ENCODE data around the gene LMBRD2. TPM values are rescaled to one million over a fixed set of nuclear protein-coding genes. Genes with fewer than 3 reads are reported as not detected.

LMBRD2 gene
- polyA plus RNA-seq, 1 donor, result 13.7 TPM

DNA sequence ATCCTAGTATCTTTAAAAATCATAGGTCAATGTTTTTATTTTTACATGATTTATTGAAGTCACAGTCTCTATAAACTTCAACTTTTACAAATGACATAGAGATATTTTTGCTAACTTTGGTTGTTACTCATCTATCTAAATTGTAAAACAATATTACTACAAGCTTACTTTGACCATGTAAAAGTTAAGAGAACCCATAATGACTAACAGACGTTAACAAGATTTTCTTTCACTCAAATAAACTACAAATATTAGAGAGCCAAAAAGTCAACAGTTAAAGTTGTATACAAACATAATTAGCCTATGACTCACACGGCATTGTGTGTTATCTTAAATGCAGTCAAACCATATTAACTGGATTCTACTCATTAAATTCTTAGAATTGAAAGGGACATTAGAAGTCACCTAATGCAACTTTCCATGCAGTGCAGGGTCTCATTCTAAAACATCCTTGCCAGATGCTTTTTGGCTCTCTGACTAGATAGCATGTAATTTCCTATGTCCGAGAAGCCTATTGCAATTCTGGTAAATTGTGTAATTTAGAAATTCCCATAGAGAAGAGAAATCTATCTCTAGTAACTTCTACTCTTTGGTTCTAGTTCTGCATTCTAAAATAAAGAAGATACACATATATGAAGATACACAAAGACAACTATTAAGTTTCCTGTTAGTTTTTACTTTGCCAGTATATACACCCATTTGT is 42.8 kb downstream of the LMBRD2 start:
- no peak for DNase-seq (ENCODE audit: low read depth)

DNA sequence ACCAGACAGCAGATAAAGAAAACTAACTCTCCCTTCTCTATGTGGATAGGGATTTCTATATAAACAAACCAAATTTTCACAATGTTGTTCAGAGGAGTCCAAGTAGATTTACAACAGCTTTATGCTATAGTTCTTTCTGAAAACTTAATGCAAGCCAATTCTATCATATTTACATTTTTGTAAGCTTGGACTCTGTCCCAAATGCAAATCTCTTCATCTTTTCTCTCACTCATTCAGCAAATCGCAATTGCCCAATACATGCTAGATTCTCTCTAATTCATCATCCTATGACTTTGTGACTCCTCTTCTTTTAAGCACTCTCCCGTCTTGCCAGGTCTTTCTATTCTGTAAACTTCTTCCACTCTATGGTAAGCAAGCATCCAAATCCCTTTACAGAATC is 45.9 kb downstream of the LMBRD2 start:
- DNase-seq (ENCODE audit: low read depth), result no peak

DNA sequence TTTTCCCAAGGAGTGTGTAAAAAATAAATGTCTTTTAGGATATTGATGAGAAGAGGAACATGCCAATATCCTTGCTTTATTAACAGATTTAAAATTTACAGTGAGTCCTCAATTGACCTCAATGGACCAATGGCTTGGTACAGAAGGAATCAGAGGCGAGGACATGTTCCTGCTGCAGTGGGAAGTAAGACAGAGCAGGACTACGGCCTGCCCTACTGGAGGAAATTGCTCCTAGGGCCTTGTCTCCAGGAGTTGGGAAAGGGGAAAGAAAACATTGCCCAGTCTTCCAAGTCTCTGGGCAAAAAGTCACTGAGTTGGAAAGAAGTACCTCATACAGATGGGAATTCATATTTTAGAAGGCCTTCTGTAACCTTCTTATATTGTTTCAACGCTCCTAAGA is 51.9 kb downstream of the LMBRD2 start:
- DNase-seq (ENCODE audit: low read depth), result no peak

DNA sequence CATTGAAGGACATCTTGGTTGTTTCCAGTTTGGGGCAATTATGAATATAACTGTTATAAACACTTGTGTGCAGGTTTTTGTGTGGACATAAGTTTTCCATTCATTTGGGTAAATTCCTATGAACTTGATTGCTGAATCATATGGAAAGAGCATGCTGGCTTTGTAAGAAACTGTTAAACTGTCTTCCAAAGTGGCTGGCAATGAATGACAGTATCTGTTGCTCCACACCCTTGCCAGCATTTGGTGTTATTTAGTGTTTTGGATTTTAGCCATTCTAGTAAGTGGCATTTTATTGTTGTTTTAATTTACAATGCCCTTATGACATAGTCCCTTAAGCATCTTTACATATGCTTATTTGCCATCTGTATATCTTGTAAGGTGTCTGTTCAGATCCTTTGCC is 55.2 kb downstream of the LMBRD2 start:
- no peak for DNase-seq (ENCODE audit: low read depth)

DNA sequence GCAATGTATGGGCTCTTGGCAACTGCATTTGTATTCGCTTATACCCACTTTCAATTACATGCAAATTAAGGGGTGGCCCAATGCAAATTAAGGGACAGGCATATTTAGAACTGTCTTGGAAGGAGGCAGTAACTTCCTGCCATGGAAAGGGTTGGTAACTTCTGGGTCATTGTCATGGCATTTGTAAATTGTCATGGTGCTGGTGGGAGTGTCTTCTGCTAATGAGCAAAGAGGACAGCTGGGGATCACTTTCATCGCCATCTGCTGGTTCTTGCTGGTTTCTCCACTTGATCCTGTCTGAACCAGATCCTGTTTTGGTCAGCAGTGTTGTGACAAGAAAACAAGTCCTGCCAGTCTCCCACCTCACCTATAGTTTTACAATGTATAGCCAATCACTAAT is 61.7 kb downstream of the LMBRD2 start:
- DNase-seq (ENCODE audit: low read depth), result no peak

DNA sequence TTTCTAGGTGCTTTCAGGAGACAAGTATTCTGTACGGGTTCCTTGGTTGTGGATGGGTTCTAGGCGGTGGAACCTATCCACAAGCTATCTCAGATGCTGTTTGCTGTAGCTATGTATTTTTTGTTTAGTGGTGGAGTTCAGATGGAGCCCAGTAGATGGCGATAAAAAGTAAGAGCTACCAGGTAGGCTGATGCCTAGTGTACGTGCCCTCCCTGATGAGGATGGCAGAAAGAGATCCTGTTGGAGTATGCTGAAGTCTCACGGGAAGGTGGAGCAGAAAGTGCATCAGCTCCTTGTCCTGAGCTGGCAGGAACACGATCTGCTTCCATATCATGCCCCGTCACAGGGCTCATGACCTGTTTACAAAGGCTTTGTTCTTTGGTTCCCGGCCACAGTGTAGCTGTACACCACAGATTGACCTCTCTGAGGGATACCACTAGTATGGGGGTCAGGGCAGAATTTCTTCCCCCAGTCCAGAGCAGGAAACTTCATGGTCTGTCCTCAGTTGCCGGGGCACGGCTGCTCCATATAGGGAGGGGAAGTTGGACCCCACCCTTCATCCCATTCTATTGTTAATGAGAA is 72.4 kb downstream of the LMBRD2 start:
- no peak for DNase-seq (ENCODE audit: low read depth)

DNA sequence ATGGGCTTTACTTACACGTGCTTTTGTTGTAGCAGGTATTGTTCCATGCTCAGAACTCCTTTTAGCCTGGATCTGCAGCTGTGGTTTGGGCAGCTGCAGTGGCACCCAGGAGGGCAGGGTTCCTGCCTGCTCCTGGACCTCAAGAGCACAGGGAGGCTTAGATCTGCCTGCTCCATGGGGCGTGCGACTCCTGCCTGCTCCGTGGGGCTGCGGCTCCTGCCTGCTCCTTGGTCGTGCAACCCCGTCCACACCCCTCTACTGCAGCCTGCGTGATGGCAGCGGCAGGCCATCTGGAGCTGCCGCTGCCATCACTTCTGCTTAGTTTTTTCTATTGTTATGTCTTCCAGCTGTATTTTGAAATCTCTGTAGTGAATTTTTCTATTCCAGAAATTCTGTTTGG is 73.3 kb downstream of the LMBRD2 start:
- DNase-seq (ENCODE audit: low read depth), result no peak

DNA sequence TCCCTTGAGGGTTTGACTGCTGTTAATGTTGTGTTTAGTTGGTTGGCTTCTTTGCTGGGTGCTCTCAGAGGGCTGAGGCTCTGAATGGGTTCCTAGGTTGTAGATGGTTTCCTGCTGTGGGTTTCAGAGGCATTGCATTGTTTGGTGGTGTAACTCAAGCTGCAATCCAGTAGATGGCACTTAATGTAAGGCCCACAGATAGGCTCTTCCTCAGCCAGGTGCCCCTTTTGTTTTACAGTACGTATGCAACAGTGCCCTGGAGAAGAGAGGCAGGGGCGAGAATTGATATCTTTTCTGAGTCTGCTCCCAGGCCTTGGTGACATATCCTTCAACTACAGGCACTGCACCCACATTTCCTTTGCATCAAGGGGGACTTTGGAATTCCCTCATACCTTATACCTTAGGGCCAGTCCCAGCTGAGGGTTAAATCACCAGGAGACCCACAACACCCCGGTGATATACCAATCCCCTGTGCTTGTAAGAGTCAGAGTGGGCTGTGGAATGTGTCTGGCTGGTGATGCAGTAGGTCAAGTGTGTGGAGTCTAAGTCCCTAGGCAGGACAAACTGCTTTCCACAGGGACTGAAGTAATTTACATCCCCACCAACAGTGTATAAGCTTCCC is 78.0 kb downstream of the LMBRD2 start:
- DNase-seq (ENCODE audit: low read depth), result no peak

DNA sequence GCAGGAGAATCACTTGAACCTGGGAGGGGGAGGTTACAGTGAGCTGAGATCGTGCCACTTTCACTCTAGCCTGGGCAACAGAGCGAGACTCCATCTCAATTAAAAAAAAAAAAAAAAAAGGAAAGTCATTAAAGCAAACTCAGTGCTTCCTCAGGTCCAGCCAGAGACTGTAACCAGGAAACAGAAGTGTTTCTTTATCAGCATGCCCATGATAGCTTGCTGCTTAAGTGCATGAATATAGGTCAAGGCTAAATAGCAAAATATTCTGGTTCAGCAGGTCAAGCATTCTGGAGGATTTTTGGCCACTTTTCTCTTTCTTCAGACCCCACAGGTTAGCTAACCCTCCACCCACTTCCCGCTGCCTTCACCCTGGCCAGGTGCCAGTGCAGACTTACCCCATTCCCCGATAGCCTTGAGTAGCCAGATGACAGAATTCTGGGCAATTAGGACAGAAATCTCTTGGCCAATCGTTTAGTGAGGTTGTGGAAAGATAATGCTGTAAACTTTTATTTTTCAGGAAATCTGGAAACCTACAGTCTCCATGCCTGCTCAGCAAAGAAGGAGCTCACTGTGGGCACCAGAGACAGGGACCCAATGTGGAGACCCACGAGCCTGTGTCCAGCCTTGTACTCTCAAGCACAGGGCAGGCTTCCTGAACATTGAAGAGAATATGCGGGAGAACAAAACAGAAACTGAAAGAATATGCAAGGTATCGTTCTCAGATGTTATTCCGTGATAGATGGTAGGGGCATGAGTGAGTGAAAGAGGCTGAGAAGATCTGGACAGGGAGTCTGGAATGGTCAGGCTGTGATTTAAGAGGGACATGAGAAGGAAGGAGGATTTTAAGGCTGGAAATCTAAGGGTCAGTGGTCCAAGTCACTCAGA is 80.8 kb downstream of the LMBRD2 start:
- no peak for DNase-seq (ENCODE audit: low read depth)

DNA sequence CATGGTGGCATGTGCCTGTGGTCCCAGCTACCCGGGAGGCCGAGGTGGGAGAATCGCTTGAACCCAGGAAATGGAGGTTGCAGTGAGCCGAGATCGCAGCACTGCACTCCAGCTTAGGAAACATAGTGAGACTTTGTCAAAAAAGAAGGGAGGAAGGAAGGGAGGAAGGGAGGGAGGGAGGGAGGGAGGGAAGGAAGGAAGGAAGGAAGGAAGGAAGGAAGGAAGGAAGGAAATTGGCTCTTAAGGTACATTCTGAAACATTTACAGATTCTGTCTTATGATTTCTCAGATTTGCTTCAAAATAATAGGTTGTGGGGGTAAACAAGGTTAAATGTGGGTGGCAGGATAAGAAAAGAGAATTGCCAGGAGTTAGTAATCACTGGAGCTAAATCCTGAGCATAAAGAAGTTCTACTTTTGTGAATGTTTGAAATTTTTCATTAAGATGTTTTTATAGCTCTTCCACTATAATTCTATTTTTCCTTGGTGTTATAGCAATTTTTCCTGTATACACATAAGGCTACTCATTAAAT is 82.9 kb downstream of the LMBRD2 start:
- DNase-seq (ENCODE audit: low read depth), result no peak

DNA sequence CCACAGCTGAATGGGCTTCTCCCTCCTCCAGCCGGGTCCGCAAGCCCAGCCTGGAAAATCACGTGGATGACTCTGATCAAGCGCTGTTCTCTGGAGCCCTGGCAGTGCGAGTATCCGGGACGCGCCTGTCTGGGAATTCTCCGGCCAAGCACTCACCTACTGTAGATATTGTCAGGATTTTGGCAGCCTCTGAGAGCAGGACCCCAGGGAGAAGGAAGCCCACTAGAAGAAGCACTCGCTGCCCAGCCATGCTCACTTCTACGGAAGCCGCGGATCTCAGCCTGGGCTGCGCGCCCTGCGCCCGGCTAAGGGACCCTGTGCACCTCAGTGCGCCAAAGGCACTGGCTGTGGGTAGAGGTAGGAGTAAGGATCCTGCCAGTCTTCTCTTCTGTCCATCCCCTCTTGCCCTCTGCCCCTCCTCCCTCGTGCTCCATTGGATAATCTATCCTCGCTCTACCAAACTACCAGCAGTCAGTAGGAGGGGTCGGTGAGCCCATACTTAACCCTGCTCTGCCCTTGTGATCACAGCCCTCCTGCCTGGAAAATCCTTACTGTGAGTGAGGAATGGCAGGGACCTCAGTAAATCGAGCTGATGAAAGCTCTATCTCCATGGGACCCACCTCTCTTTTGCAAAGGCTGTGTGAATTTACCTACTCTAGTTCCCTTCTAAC is 85.0 kb downstream of the LMBRD2 start, which contains the start of gene UGT3A2:
TSS of gene UGT3A2 (minus strand) at position 343 of the 671 bp plus-strand sequence. CDS start at position 250, 93 bp downstream.
- no peak for DNase-seq (ENCODE audit: low read depth)

DNA sequence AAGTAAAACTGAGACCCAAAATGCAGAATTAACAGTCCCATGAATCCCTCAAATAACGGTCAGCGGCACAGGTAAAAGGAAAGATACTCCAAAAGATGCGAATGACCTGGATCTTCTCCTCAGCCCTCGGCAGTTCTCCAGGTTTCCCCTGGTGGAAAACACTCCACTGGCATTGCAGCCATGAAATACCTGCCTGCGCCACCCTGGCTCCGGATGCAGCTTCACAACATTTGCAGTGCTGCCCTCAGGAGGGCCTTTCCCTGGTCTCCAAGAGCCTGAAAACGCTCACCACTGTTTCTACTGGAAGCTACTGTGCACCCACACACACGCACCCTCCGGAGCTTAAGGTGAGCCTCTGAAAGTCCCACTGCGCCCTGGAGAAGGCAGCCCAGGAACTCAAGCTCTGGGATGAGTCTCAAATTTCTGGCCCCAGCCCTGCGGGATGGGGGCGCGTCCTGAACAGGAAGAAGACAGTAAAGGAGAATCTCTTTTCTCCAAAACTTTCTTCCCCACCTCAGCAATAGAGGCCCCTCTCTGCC is 85.6 kb downstream of the LMBRD2 start:
- no peak for DNase-seq (ENCODE audit: low read depth)

DNA sequence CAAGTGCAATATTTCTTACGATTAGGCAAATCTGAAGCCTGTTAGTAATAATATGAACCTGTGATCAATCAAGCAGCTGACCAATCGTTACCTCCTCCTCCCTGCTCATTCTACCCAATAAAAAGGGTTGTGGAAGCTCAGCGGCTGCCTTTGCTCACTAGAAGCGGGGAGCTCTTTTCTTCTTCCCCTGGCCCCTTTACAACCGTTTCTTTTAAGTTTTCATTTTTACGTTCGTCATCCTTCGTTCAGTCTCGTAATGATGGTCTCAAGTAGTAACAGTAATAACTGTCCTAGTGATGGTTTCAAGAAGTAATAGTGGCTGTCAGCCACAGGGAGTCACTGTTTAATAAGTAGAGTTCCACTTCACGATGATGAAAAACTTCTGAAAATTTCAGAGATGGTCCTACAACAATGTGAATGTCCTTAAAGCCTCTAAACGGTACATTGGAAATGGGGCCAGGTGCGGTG is 91.2 kb downstream of the LMBRD2 start:
- DNase-seq (ENCODE audit: low read depth), result no peak

DNA sequence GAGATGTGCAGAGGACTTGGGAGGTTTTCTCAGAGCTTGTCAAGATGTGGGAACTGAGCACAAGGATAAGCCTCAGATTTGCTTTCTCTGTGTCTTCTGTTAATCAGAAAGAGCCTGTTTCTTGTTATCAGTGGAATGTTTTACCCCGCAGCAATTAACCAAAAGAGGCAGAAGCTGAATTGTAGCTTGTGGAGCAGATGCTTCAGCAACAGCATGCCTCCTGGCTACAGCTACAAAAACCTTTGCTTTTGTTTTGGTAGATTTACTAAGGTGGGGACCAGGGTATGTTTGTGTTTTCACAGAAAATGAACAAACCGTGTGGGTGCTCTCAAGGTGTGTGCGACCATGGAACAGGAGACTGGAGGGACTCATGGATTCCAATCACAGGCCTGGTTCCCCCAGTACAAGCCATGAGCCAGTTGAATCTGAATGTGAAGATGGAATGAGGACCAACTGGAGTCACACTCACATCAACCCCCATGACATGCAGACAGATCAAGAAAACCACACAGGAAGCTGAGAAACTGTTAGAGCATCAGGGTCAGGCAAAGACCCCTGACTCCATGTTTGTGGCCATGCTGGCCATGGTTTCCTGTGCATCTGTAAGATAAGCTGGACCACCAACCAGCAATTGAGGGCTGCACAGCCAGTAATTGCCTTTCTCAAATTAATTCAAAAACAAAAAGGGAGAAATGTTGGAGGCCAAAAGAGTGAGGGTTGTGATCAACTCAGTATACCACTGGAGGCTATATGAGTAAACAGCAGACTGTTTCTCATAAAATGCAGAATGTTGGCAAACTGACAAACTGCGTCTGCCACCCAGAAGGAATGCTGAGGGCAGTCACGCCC is 91.9 kb downstream of the LMBRD2 start:
- no peak for DNase-seq (ENCODE audit: low read depth)

DNA sequence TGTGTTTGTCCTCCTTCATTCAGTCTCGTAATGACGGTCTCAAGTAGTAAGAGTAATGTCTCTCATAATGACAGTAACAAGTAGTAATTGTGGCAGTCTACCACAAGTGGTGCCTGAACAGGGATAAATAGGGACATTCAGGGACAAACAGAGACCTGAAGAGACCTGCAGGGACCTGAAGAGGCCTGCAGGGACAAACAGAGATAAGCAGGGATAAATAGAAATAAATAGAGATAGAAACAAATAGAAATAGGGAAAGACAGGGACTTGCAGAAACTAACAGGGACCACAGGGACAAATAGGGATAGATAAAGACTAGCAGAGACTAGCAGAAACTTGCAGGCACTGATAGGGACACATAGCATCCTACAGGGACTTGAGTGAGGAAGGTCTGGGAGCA is 92.9 kb downstream of the LMBRD2 start:
- no peak for DNase-seq (ENCODE audit: low read depth)

DNA sequence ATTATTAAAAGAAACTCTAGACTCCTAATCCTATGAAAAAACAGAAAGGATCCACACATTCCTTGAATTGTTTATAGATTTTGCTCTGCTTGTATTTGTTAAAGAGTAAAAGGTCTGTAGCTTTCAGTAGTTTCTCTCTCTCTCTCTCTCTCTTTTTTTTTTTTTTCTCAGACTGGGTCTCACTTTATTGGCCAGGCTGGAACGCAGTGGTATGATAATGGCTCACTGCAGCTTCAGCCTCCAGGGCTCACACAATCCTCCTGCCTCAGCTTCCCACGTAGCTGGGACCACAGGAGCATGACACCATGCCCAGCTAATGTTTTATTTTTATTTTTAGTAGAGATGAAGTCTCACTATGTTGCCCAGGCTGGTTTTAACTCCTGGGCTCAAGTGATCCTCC is 94.3 kb downstream of the LMBRD2 start:
- no peak for DNase-seq (ENCODE audit: low read depth)

DNA sequence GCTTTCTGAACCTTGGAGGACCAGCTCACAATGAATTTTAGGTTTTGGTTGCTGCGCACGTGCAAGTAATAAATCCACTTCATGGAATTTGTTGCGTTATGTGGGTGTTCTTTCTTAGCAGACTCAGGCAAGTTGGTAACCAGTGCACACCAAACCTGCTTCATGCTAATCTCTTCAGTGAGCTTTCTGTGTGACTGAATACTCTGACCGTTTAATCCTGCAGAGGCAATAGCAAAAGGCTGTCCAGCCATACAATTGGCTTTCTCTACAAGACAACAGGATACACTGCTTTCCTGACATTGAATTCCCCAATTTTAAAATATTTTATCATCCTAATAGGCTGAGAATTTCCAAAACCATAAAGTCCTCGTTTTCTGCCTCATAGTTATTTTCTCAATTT is 95.3 kb downstream of the LMBRD2 start:
- no peak for DNase-seq (ENCODE audit: low read depth)

DNA sequence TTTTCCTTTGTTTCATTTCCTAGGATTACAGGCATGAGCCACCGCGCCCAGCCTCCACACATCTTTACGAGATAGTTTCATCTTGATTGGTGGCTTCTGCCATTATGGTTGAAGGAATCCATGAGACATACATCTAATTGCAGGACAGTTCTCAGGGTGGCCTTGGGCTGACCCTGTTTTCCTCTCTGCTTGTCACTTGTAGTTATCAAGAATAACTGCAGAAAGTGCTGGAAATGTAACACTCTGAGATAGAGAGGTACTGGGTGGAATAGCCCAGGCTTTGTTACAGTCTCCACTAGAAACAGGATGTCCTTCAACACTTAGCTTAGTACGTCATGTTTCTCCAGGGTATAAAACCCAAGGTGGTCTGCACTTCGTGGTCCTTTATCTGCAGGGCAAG is 95.7 kb downstream of the LMBRD2 start:
- no peak for DNase-seq (ENCODE audit: low read depth)

DNA sequence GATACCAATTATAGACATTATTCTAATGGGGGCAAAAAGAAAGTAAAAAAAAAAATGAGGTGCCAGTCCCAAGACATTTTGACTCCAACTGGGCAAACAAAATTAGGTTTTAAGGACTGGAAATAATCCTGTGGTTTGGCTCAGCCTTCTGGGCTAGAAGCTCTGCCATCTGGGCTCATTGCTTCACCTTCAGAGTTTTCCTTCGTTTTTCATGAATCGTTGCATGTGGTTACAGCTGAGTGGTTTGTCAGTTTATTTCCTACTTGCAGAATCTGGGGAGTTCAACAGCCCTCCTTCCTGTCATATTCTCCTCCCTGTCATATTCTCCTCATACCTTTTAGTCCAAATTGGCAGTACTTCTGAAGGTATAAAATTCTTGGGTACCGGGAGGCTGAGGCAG is 97.0 kb downstream of the LMBRD2 start:
- DNase-seq (ENCODE audit: low read depth), result no peak

DNA sequence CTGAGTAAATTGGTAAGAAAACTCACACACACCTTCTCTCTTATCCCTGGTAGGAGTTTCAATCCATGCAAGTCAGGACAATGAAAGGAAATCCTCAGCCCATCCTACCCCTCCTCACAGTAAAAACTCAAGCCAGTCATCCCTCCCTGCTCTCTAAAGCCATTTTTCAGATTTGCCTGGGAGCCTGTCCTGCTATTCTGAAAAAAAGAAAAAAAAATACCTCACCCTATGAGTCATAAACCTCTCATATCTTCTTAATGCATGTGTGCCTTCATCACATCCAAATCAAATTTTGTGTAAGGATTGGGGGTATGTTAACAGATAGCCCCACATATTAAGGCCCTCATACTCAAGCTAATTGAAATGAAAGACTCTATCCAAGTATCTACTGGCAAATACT is 99.1 kb downstream of the LMBRD2 start:
- no peak for DNase-seq (ENCODE audit: low read depth)
